Kidney glomerular epithelial cell (primary cell): ENCODE measurements around the gene SECISBP2.
"Not testable (repeated sequence)": the region's sequence is repeated elsewhere in the genome, so short reads cannot be mapped to it uniquely, and the experiment has no call there.

Experiments
- DNase-seq: peaks from one replicate; lab custom pipeline; 2025; lab: John Stamatoyannopoulos, UW

SECISBP2 gene

GRCh38 chr9:89309608-89310474 lies 8.5 kb upstream of the SECISBP2 start:
- no peak for DNase-seq

GRCh38 chr9:89310475-89311345 lies 7.6 kb upstream of the SECISBP2 start, which contains the start of gene CKS2:
Gene CKS2, plus strand, starts transcription at chr9:89311195. Its CDS starts 98 bp downstream, at chr9:89311293.
- peak; percentile 100 for DNase-seq

- no peak for DNase-seq
Observed at GRCh38 chr9:89311346-89312221, 6.7 kb upstream of the SECISBP2 start.

DNA sequence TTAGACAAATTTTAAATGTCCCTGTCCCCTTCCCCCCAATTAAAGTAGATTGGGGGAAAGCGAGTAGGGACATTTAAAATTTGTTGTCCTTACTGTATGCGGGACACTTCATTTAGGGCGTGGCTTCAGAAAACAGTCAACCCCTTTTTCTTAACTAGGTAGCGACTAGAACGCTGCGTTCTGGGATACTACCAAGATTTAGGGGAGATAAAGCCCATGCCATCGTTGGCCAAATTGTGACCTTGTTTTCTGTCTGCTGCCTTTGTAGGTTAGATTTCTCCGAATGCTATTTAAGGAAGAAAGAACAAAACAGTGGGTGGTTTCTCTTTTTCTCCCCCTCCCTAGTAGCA lies 6.1 kb upstream of the SECISBP2 start:
- DNase-seq, result no peak

- DNase-seq, result no peak
Observed at GRCh38 chr9:89313842-89314241, 4.5 kb upstream of the SECISBP2 start.

- no peak for DNase-seq
Observed at GRCh38 chr9:89314955-89315354, 3.3 kb upstream of the SECISBP2 start.

GRCh38 chr9:89315482-89315881 lies 2.8 kb upstream of the SECISBP2 start:
- no peak for DNase-seq

GRCh38 chr9:89317282-89317681 lies 1.0 kb upstream of the SECISBP2 start:
- no peak for DNase-seq

DNA sequence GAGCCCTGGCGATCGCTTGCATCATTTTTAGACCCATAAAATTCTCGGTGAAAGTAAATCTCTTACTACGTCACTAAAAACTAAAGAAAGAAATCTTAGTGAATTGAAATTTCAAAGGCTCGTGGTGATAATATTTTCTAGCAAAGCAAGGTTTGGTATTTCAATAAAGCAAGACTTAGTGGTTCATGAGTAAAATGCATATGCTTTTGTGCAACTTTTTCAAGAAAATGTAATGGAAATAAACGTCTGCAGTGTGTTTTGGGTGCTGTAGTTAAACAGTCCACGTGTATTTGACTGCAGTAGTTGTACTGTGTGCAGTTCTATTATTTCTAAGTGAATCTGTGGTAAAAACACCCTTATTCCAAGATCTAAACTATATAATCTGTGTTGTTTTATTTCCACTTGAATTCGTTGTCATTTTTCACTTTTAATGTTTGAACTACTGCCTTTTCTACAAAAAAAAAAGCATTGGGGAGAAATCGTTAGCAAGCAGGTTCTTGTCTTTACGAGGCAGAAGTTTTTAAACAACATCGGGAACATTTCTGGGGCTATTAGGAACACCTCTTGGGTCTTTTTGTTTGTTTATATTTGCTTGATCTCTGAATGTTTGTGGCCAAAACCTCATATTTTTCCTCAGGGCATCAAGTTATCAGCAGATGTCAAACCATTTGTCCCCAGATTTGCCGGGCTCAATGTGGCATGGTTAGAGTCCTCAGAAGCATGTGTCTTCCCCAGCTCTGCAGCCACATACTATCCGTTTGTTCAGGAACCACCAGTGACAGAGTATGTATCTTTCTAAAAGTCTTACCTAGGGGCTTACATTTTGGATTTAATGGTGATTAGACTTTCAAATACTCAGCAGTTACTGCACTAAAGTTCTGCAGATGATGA lies 960 bp downstream of the SECISBP2 start:
- DNase-seq, result peak; percentile 82

DNA sequence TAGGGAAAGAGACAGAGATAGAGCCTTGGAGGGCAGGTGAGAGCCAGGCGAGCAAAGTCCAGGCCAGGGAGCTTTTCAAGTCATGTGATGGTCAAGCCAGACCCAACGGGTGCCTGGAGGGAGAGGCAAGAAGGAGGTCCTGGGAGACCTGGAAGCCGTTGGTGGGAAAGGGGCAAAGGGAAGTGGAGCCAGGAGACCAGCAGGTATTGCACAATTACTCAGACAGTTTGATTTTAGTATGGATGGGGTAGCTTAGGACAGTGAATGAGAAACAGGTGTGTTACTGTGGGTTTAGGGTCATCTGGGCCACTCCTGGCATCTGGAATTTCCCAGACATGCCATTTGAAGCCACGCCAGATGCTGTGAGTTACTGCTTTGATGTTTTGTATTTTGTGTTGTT lies 5.1 kb downstream of the SECISBP2 start:
- DNase-seq, result no peak

DNA sequence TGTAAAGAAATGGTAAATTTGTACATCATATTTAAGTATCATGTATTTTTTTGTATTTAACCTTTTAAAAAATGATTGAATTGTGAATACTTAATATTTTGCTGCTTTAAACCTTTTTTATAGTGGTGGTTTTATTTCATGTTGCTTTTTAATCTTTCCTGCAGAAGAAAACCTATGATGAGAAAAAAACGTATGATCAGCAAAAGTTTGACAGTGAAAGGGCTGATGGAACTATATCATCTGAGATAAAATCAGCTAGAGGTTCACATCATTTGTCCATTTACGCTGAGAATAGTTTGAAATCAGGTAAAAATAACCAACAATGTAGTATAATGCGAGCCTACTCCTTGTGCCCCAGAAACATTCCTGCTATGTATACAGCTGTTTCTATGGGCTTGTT lies 7.4 kb downstream of the SECISBP2 start:
- DNase-seq, result no peak

DNA sequence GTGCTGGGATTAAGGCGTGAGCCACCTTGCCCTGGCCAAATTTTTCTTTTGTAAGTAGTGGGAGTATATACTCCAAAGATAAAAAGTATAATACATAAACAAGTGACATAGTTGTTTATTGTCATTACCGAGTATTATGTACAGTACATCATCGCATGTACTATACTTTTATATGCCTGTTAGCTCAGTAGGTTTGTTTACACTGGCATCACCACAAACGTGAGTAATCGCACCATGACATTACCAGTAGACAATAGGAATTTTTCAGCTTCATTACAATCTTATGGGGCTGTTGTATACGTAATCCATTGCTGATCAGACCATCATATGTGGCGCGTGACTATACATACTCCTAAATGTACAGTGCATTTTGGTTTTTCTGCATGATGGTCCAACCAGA lies 9.8 kb downstream of the SECISBP2 start:
- DNase-seq, result no peak

DNA sequence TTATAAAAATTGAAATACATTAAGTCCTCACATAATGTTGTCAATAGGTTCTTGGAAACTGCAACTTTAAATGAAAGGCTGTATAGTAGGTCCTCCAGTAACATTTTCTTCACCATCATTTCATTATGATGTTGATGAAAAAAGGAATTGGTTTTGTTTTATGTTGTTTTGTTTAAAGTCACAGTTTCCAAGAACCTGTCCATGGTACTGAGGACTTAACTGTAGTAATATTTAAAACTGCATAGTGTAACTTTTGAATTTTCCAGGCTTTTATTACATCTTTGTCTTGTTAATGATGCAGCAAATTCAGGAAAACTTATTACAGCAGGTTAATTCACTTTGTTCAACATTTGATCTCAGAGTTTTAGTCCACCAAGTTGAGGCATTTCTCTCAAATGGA lies 11.6 kb downstream of the SECISBP2 start:
- no peak for DNase-seq

- DNase-seq, result no peak
Observed at GRCh38 chr9:89330513-89330912, 12.2 kb downstream of the SECISBP2 start.

- DNase-seq, result no peak
Observed at GRCh38 chr9:89339807-89340206, 21.5 kb downstream of the SECISBP2 start.

DNA sequence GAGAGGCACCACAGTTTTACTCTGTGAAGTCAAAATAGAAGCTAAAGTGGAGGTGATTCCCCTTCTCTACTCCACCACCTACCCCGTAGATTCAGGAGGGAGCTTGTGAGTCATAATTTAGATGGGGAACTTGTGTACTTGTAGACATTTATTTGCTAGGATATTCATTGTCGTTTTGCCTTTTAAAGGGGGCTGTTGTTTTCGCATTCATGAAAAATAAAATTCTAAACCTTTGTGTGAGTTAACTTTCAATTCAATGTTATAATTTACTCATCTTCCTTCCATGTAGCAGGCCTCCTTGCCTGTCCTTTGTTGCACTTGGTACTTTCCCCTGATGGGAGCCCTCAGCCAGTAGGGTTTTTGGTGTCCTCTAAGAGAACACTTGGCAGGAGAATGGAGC lies 22.0 kb downstream of the SECISBP2 start:
- no peak for DNase-seq

DNA sequence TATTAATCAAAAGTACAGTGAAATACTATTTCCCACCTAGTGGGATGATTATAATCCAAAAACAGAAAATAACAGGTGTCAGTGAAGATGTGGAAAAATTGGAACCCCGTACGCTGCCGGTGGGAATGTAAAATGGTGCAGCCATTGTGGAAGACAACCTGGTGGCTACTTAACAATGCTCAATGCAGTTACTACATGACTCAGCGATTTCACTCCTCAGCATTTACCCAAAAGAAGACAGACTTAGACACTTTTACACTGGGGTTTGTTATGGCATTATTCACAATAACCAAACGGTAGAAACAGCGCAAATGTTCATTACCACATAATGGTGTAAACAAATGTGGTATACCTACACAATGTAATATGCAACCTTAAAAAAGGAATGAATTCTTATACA lies 23.9 kb downstream of the SECISBP2 start:
- no peak for DNase-seq

DNA sequence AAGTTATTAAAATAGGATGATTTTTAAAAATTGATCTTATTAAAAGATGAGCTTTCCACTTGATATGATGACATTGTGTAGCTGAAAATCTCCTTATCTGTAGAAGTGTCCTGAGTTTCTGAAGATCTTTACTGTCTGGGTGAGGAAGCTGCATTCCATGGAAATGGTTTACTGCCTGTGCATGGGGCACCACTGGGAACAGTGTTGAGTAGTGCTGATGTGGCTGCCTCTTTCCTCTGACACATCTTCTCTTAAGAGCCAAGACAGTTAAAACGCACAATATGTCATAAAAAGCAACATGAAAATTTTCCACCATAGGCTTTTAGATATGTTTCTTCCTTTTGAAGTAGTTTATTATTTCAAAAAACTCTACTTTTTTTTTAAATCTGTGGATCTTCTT lies 24.6 kb downstream of the SECISBP2 start:
- DNase-seq, result no peak

GRCh38 chr9:89343812-89344211 lies 25.5 kb downstream of the SECISBP2 start:
- not testable (repeated sequence) for DNase-seq

DNA sequence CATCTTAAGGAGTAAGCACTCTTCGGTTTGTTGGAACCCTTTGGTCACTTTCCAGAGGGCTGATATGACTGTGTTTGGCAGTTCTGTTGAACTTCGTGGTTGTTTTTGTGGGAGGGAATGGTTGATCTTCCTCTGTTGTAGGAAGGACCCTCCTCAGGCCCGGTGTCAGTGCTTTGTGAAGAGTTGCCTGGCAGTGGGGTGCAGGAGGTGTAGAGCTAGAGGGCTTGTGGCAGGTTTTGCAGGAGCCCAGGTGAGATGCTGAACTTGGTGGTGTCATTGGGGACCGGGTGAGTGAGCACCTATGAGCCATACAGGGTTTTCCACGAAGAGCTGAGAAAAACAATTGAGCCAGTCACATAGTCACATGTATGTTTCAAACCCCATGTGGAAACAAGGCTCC lies 27.2 kb downstream of the SECISBP2 start:
- DNase-seq, result no peak

GRCh38 chr9:89346696-89347095 lies 28.4 kb downstream of the SECISBP2 start:
- DNase-seq, result no peak
